Ammon's horn (tissue), 1 donor: ENCODE measurements around the gene OMA1.

ENCODE experiments used
- DNase-seq: peaks from one replicate; pipeline ENCODE4 v3.0.0-alpha.2; 2016; ENCODE audit warnings: low spot score

The OMA1 gene

DNA sequence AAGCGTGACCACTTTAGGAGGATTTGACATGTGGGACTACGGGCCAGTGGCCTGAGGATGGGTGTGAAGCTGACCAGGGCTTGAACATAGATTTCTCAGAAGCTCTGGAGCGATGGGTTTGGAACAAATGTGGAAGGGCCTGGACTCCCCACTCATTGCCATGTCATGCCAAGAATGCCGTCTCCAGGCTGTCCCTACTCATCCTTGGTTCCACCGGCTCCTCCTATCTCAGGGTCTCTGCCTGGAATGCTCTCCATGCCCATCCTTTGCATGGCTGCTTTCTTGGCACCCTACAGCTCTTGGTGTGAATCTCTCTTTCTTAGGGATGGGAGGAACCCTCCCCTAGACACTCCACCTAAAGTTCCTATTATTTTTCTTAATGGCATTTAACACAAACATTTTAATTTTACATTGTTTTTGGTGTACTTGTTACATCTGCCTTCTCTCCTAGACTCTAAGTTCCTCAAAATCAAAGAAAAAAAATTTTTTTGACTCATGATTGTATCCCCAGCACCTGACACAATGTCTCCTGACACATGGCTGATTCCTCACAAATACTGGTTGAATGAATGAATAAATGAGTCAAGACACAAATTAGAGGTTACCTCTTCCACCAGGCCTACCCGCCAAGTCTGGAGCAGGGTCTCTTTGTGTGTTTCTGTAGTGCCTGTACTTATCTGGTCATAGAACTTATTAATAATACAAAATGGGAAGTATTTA, 114.5 kb downstream of the OMA1 start:
- no peak for DNase-seq
